A549 treated with GW870086 at 1 μM for 4 hours (cell line): ENCODE results near the gene CFH. TPM values are rescaled to one million over a fixed set of nuclear protein-coding genes. Genes with fewer than 3 reads are reported as not detected.

Experiments
- total RNA-seq: library from RNA; stranded (reverse); fragments of 200-300 nt; extraction: Qiagen RNA extraction; gene quantifications from 5 replicates; pipeline ENCODE4 v1.2.3, GENCODE V29; 2022; ENCODE audit warnings: low read depth

The CFH gene
- 4.4 to 5.6 TPM (median 4.4 TPM) in 5 replicates for total RNA-seq

DNA sequence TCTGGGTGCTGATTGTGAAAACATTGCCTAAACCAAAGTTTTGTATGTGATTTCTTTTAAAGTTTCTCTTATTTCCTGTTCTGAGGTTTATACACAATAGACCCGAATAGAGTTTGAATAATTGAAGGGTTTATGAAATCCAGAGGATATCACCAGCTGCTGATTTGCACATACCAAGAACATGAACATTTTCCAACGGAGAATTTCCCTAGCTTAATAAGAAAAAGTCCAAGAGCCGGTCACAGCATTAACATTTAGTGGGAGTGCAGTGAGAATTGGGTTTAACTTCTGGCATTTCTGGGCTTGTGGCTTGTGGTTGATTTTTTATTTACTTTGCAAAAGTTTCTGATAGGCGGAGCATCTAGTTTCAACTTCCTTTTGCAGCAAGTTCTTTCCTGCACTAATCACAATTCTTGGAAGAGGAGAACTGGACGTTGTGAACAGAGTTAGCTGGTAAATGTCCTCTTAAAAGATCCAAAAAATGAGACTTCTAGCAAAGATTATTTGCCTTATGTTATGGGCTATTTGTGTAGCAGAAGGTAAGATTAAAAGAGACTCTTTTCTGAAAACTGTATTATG lies at the start of gene CFH:
CFH (plus strand) TSS at position 407 of the 579 bp plus-strand sequence; CDS start at position 482, 75 bp downstream.

GRCh38 chr1:196608390-196609369 lies 43.2 kb upstream of the CFH start, which contains the start of gene KCNT2:
TSS of gene KCNT2 (minus strand) at chr1:196608440. CDS start at chr1:196608309, 131 bp downstream.

GRCh38 chr1:196774603-196775002 lies 122.8 kb downstream of the CFH start, which contains the start of gene CFHR3:
TSS of gene CFHR3 (plus strand) at chr1:196774840. CDS start at chr1:196774887, 47 bp downstream.

Other genes starting within 250 kb of the CFH start
- 0.06 to 0.07 TPM (median 0.07 TPM) in 4 of 5 replicates, not detected in the other for gene KCNT2, start 43.6 kb upstream of the CFH start, total RNA-seq
- gene CFHR3, start 122.8 kb downstream of the CFH start, total RNA-seq: 0.08 to 0.20 TPM (median 0.15 TPM) in 4 of 5 replicates, not detected in the other
- gene CFHR1, start 167.7 kb downstream of the CFH start, total RNA-seq: 0.19 to 0.23 TPM in 2 of 5 replicates, not detected in the others
- not detected in 5 replicates for gene CFHR4, start 236.0 kb downstream of the CFH start, total RNA-seq